ENCODE results near the gene LGR4.
"Not testable (repeated sequence)": the region's sequence is repeated elsewhere in the genome, so short reads cannot be mapped to it uniquely, and the experiment has no call there.

Gene LGR4

GRCh38 chr11:27455667-27456066 is 16.9 kb downstream of the LGR4 start:
- Mint-ChIP-seq H3K4me3 (no peak overlapping the region), H3K27ac (no peak overlapping the region), H3K4me1 (no peaks in the 10 kb centered on the region), H3K36me3 (no peaks in the 10 kb centered on the region), H3K9me3 (no peaks in the 10 kb centered on the region)
- no peak for ATAC-seq
- DNase-seq (ENCODE audit: low spot score in 2 of 2), result no peak

- Mint-ChIP-seq H3K36me3 (no peaks in the 10 kb centered on the region), H3K4me1 (no peaks in the 10 kb centered on the region)
- ATAC-seq, result no peak
Measured at GRCh38 chr11:27453701-27454100, 18.9 kb downstream of the LGR4 start.

GRCh38 chr11:27452147-27452546 is 20.4 kb downstream of the LGR4 start:
- Mint-ChIP-seq H3K4me3 (no peak overlapping the region), H3K27ac (no peak overlapping the region), H3K36me3 (no peaks in the 10 kb centered on the region), H3K9me3 (no peaks in the 10 kb centered on the region), H3K4me1 (no peaks in the 10 kb centered on the region)
- DNase-seq (ENCODE audit: low spot score in 2 of 2), result no peak
- ATAC-seq, result no peak

More at GRCh38 chr11:27453701-27454100, 18.9 kb downstream of the LGR4 start:
- DNase-seq (ENCODE audit: low spot score in 2 of 2), result no peak
- no peaks in the 10 kb centered on the region for H3K9me3 Mint-ChIP-seq
- no peak overlapping the region for H3K4me3 Mint-ChIP-seq
- H3K27ac Mint-ChIP-seq, result no peak overlapping the region

- DNase-seq (ENCODE audit: low spot score in 2 of 2), result no peak
- ATAC-seq, result no peak
- Mint-ChIP-seq H3K4me1 (no peaks in the 10 kb centered on the region), H3K4me3 (no peak overlapping the region), H3K27ac (no peak overlapping the region), H3K9me3 (no peaks in the 10 kb centered on the region), H3K36me3 (no peaks in the 10 kb centered on the region)
Measured at GRCh38 chr11:27451244-27451965, 21.2 kb downstream of the LGR4 start.

GRCh38 chr11:27448184-27448540 is 24.4 kb downstream of the LGR4 start:
- not testable (repeated sequence) for DNase-seq (ENCODE audit: low spot score in 2 of 2); H3K36me3 Mint-ChIP-seq; ATAC-seq

GRCh38 chr11:27447288-27448183 is 25.1 kb downstream of the LGR4 start:
- DNase-seq (ENCODE audit: low spot score in 2 of 2), result no peak
- Mint-ChIP-seq H3K36me3 (no peaks in the 10 kb centered on the region), H3K9me3 (no peaks in the 10 kb centered on the region), H3K4me3 (no peak overlapping the region), H3K4me1 (no peaks in the 10 kb centered on the region), H3K27ac (no peak overlapping the region)
- no peak for ATAC-seq

More at GRCh38 chr11:27448184-27448540, 24.4 kb downstream of the LGR4 start:
- H3K27ac Mint-ChIP-seq, H3K4me3 Mint-ChIP-seq, H3K9me3 Mint-ChIP-seq, H3K4me1 Mint-ChIP-seq: not testable (repeated sequence)

GRCh38 chr11:27445625-27446024 is 27.0 kb downstream of the LGR4 start:
- DNase-seq (ENCODE audit: low spot score in 2 of 2) (no peak), ATAC-seq (no peak)
- Mint-ChIP-seq H3K27ac (no peak overlapping the region), H3K4me3 (no peak overlapping the region), H3K4me1 (no peaks in the 10 kb centered on the region), H3K9me3 (no peaks in the 10 kb centered on the region), H3K36me3 (no peaks in the 10 kb centered on the region)

- H3K4me3 Mint-ChIP-seq, result no peak overlapping the region
- ATAC-seq, result no peak
- no peak overlapping the region for H3K27ac Mint-ChIP-seq
- H3K4me1 Mint-ChIP-seq, result no peaks in the 10 kb centered on the region
- H3K9me3 Mint-ChIP-seq, result no peaks in the 10 kb centered on the region
- no peak for DNase-seq (ENCODE audit: low spot score in 2 of 2)
- no peaks in the 10 kb centered on the region for H3K36me3 Mint-ChIP-seq
Measured at GRCh38 chr11:27444801-27445215, 27.8 kb downstream of the LGR4 start.

GRCh38 chr11:27443746-27444507 is 28.7 kb downstream of the LGR4 start:
- DNase-seq (ENCODE audit: low spot score in 2 of 2) (no peak), ATAC-seq (no peak)
- H3K9me3 Mint-ChIP-seq, result no peaks in the 10 kb centered on the region
- no peak overlapping the region for H3K27ac Mint-ChIP-seq
- H3K36me3 Mint-ChIP-seq, result no peaks in the 10 kb centered on the region
- no peaks in the 10 kb centered on the region for H3K4me1 Mint-ChIP-seq
- no peak overlapping the region for H3K4me3 Mint-ChIP-seq

- Mint-ChIP-seq H3K4me3 (no peak overlapping the region), H3K36me3 (no peaks in the 10 kb centered on the region), H3K4me1 (no peaks in the 10 kb centered on the region), H3K27ac (no peak overlapping the region), H3K9me3 (no peaks in the 10 kb centered on the region)
- ATAC-seq (no peak), DNase-seq (ENCODE audit: low spot score in 2 of 2) (no peak)
Measured at GRCh38 chr11:27443227-27443626, 29.4 kb downstream of the LGR4 start.

GRCh38 chr11:27440090-27440489 is 32.5 kb downstream of the LGR4 start:
- Mint-ChIP-seq H3K36me3 (no peaks in the 10 kb centered on the region), H3K4me1 (no peaks in the 10 kb centered on the region), H3K9me3 (no peaks in the 10 kb centered on the region), H3K4me3 (no peak overlapping the region), H3K27ac (no peak overlapping the region)
- DNase-seq (ENCODE audit: low spot score in 2 of 2), result no peak
- no peak for ATAC-seq

- no peak for ATAC-seq
Measured at GRCh38 chr11:27438595-27438981, 34.0 kb downstream of the LGR4 start.

GRCh38 chr11:27437829-27438594 is 34.6 kb downstream of the LGR4 start:
- Mint-ChIP-seq H3K4me3 (no peak overlapping the region), H3K36me3 (no peaks in the 10 kb centered on the region), H3K27ac (no peak overlapping the region), H3K9me3 (no peaks in the 10 kb centered on the region), H3K4me1 (no peaks in the 10 kb centered on the region)
- DNase-seq (ENCODE audit: low spot score in 2 of 2) (no peak), ATAC-seq (no peak)

More at GRCh38 chr11:27438595-27438981, 34.0 kb downstream of the LGR4 start:
- H3K36me3 Mint-ChIP-seq, result no peaks in the 10 kb centered on the region
- no peak overlapping the region for H3K4me3 Mint-ChIP-seq
- H3K9me3 Mint-ChIP-seq, result no peaks in the 10 kb centered on the region
- DNase-seq (ENCODE audit: low spot score in 2 of 2), result no peak
- no peaks in the 10 kb centered on the region for H3K4me1 Mint-ChIP-seq
- H3K27ac Mint-ChIP-seq, result no peak overlapping the region

GRCh38 chr11:27436916-27437315 is 35.7 kb downstream of the LGR4 start:
- no peak overlapping the region for H3K4me3 Mint-ChIP-seq

GRCh38 chr11:27433742-27434141 is 38.8 kb downstream of the LGR4 start:
- ATAC-seq (no peak), DNase-seq (ENCODE audit: low spot score in 2 of 2) (no peak)
- H3K36me3 Mint-ChIP-seq, result no peaks in the 10 kb centered on the region
- H3K27ac Mint-ChIP-seq, result no peak overlapping the region
- H3K4me1 Mint-ChIP-seq, result no peaks in the 10 kb centered on the region
- H3K4me3 Mint-ChIP-seq, result no peak overlapping the region
- no peaks in the 10 kb centered on the region for H3K9me3 Mint-ChIP-seq

More at GRCh38 chr11:27436916-27437315, 35.7 kb downstream of the LGR4 start:
- no peaks in the 10 kb centered on the region for H3K9me3 Mint-ChIP-seq
- H3K4me1 Mint-ChIP-seq, result no peaks in the 10 kb centered on the region
- no peak overlapping the region for H3K27ac Mint-ChIP-seq
- ATAC-seq (no peak), DNase-seq (ENCODE audit: low spot score in 2 of 2) (no peak)
- H3K36me3 Mint-ChIP-seq, result no peaks in the 10 kb centered on the region

Measured in stimulated activated effector memory CD8-positive, alpha-beta T cell treated with anti-CD3 and anti-CD28 coated beads, Interleukin-12 subunit alpha, Interleukin-12 subunit beta, amount 100 ng/mL, for 72 hours (primary cell).